Measurements from ENCODE around the gene ASTL.

The ASTL gene

DNA sequence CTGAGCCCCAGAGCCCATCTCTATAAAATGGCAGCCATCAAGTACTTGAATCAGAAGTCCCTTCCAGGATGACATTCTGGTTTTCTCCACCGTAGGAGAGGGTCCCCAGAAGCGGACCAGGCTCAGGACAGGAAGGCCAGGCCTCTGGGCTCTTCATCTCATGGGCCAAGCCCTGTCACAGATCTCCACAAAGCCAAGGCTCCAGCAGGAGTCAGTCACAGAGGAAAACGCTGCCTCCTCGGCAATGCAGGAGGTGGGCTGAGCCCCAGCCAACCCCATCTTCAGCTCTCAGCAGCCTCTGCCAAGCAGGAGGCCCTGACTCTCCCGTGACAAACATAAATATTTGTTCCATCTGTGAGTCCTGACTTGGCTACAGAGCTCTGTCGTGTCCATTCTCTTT is 64.1 kb downstream of the ASTL start:
- DNase-seq: no peak

DNA sequence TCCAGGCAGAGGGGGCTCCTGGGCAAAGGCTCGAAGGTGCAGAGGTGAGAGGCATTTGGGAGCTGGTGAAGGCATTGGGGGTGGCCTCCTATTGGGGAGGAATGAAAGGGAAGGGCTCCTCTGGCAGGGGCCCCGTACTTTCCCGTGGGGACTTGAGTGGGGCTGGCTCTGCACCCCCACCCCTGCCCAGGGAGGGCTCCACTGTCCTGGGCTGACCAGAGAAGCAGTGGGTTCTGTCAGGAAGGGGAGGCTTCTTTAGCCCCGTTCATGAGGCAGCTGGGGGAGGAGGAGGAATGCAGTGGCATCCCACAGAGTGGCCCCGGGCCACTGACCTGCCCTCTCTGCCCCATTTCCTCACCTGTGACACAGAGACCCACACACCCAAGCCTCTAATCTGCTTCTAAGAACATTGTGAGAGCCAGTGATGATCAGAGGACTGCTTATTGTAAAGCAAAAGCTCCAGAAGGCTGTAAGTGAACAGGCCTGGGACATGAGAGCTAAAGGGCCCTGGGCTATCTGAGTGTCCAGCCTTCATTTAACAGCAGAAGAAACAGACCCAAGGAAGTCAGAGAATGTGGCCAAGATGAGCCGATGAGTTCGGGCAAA is 65.0 kb downstream of the ASTL start:
- DNase-seq: no peak
